Renal cortical epithelial cell (primary cell): ENCODE measurements around the gene RASGEF1C. TPM values are rescaled to one million over a fixed set of nuclear protein-coding genes. Genes with fewer than 3 reads are reported as not detected.

ENCODE experiments used
- DNase-seq: peaks from one replicate; pipeline ENCODE4 v3.0.0-alpha.2; 2011; ENCODE audit warnings: low read depth
- total RNA-seq: library from RNA; depleted of rRNA; stranded (reverse); fragments of >200 nt; gene quantifications from 2 replicates; pipeline ENCODE4 v1.2.3, GENCODE V29; 2014

The RASGEF1C gene
- total RNA-seq, 1 donor from 2014 or later: not detected

GRCh38 chr5:180119031-180119902, 89.7 kb downstream of the RASGEF1C start:
- no peak for DNase-seq

GRCh38 chr5:180118391-180118791, 90.6 kb downstream of the RASGEF1C start:
- no peak for DNase-seq

GRCh38 chr5:180117000-180117725, 91.8 kb downstream of the RASGEF1C start:
- no peak for DNase-seq

- DNase-seq: no peak
Observed at GRCh38 chr5:180116077-180116999, 92.7 kb downstream of the RASGEF1C start.

- no peak for DNase-seq
Observed at GRCh38 chr5:180115326-180116076, 93.5 kb downstream of the RASGEF1C start.

GRCh38 chr5:180114304-180115003, 94.6 kb downstream of the RASGEF1C start:
- no peak for DNase-seq

GRCh38 chr5:180113660-180114303, 95.2 kb downstream of the RASGEF1C start:
- no peak for DNase-seq

GRCh38 chr5:180112181-180112861, 96.7 kb downstream of the RASGEF1C start:
- no peak for DNase-seq

GRCh38 chr5:180111273-180112002, 97.6 kb downstream of the RASGEF1C start:
- no peak for DNase-seq

GRCh38 chr5:180109920-180110319, 99.1 kb downstream of the RASGEF1C start:
- no peak for DNase-seq

GRCh38 chr5:180107005-180107404, 102.0 kb downstream of the RASGEF1C start:
- DNase-seq: no peak

GRCh38 chr5:180105827-180106312, 103.1 kb downstream of the RASGEF1C start:
- DNase-seq: no peak

GRCh38 chr5:180104168-180104530, 104.9 kb downstream of the RASGEF1C start:
- no peak for DNase-seq

- DNase-seq: no peak
Observed at GRCh38 chr5:180103487-180104167, 105.4 kb downstream of the RASGEF1C start.

GRCh38 chr5:180102636-180103035, 106.4 kb downstream of the RASGEF1C start:
- no peak for DNase-seq

GRCh38 chr5:180101451-180102105, 107.4 kb downstream of the RASGEF1C start:
- DNase-seq: no peak
